CMK (cell line): Measurements from ENCODE around the gene CIB4.

Experiments used
- DNase-seq: peaks from one replicate; pipeline ENCODE4 v3.0.0-alpha.2; 2010; ENCODE audit warnings: low read depth

Gene CIB4

DNA sequence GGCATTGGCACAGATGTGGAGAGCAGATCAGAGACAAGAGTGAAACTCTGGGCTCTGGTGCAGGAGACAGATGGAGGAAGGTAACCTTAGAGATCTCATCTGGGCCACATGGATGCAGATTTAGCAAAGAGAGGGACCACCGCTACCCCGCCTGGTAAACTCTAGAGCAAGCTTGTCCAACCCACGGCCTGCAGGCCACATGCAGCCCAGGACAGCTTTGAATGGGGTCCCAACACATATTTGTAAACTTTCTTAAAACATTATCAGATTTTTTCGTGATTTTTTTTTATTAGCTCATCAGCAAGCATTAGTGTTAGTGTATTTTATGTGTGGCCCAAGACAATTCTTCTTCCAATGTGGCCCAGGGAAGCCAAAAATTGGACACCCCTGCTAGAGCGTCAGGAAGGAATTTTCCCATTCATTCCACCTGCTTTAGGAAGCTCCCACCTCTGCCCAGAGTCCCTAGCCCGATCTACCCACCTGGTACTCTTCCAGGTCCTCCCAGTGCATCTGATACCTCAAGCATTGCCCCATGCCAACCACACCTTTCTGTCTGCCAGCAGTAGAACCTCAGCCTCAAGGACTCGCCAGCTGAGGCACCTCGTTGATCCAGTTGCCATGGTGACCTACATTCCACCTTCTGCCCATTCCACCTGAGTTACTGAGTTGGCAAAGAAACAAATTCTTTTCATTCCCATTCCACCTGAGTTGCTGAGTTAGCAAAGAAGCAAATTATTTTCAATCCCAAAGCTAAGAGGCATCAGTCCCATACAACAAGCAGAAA is at the start of gene CIB4:
TSS of gene CIB4 (minus strand) at position 586 of the 784 bp plus-strand sequence. CDS start at position 534, 52 bp downstream.
- DNase-seq, result no peak

DNA sequence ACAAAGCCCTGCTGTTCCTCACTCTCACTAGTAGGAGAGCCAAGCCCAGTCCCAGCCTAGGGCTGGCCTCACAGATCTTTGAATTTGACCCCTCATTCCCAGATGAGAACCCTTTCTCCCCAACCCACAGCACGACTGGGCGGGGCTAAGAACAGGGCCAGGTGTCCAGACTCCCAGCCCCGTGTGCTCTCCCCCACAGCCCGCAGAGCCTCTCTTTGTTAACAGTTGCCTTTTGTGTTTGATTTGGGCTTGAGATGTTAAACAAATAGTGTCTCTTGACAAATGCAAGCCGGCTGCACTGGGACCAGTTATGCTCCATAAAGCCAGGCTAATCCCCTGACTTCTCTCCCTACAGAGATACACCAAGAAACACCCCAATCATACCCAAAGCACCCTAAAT is 46.6 kb upstream of the CIB4 start:
- no peak for DNase-seq

DNA sequence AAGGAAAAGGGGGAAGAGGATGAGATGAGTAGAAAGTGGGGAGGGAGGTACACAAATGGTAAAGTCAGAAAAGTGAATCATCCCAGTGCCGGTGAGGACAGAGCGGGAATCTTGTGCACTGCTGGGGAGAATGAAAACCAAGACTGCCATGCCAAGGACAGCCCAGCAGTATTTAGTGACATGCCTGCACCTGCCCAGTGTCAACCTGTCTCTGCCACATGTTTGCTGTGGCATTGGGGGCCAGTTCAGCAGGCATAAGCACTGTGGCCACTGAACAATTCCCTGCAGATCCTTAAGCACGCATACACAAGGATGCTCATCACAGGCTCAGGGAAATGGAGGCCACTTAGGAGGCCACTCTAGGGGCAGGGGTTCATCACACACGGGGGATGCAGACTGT is 46.2 kb upstream of the CIB4 start:
- no peak for DNase-seq

DNA sequence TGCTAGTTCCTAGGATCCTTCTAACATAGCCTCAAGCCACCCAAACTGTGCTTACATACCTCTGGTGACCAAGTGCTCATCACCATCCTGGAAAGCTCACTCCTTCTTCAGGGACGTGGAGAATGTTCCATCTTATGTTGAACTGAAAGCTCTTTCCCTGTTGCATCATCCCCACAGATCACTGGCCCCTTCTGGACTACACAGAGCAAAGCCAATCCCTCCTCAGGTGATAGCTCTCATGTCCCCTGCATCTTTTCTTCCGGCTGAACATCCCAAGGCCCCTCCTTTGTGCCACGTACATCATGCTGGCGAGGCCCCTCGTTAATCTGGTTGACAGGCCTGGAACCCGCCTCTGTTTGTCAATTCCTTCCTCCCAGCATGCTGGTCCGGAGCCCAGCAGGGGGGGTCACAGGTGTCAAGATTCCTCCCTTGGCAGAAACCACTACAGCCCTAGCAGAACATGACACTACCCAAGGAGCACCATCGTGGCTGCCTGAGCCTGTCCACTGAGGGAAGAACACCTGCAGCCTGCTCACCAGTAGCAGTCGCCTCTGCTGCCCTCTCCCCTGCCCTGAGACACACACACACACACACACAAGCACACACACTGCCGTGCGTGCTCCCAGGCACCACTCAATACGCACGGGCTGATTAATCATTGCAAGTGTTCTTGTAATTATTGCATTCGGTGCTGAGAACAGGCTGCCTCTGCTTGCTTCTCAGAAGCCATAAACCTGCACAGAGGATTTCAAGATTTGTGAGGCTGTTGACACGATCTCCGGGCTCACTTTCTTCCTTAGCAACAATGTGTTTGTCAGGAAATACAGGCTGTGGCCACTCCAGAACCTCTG is 45.0 kb upstream of the CIB4 start:
- DNase-seq, result no peak

DNA sequence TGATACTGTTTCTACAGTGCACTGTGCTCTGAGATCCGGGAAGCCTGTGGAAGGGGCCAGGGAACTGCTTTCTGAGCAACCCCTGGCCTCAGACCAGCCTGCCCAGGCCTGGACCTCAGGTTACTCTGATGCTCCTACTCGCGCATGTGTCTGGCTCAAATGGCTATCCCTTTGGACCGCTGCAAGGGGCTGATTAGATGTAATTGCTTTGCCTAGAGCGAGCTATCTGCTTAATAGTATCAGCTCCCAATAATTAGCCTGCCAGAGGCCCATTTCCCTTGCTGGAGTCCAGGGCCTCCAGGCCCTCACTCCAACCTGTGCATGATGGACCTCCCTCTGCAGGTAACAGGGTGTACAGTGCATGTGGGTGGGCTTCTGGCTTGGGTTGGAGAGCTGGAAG is 44.2 kb upstream of the CIB4 start:
- DNase-seq, result no peak

DNA sequence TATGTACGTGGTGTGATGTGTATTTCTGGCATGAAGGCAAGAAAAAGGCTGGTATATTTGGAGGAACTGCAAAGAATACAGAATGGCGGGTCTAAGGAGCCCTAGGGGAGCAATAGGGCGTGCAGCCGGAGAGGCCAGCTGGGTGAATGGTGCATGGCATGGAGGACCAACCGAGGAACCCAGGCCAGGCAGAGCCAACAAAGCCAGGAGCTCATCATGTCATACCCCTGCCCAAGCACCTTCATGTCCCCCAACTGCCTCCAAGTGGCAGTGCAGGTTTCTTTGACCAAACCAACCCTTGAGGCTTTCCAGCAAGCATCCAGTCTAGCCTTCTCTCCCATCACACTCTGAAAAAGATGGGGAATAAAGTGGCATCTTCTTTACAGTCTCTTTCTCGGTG is 42.4 kb upstream of the CIB4 start:
- DNase-seq, result no peak

DNA sequence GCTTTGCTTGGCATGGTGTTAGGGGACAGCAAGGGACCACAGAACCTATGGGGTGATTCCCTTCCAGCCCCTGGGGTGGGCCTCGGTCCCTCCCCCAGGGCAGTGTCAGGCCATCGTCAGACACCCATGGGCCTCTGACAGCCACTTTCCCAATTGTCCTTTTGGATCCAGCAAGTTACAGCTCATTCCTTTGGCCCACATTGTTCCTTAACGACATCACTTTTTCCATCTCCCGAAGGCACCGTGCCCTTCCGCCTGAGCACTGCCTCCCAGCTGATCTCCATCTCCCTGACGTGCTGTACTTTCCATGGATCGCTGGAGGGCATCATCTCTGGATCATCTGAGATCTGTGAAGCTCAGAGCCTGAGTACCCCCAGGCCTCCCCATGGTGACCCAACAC is 41.0 kb upstream of the CIB4 start:
- DNase-seq, result no peak

DNA sequence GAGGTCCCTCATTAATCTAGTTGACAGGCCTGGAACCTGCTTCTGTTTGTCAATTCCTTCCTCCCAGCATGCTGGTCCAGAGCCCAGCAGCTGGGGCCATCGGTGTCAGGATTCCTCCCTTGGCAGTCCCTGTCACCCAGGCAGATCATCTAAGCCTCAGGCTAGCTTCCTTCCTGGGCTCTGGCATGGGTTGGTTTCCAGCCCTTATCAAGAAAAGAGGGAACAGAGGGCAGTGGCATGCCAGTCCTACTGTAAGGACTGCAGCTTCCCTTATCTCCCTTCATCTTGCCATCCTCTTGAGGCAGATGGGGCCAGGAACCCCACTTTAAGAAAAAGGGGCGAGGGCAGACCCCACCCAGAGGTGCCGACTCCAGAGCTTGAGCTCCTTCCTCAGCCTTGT is 40.5 kb upstream of the CIB4 start:
- DNase-seq, result no peak

DNA sequence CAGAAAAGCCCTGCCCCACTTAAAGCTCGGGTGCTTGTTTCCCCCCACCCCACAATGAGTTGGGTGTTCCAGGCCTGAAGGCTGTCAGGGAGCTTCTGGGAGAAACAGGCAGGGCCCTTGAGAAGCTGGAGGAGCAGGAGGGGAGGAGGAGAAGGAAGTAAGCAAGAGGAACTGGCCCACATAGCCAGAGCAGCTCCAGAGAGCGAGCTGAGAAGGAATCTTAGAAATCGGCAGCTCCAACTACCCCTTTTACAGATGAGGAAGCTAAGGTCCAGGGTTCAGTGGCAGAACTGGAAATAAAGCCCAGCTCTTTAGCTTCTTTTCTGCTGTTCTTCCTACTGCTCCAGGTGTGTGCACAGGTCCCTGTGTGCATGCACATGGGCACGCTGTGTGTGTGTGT is 38.7 kb upstream of the CIB4 start:
- no peak for DNase-seq

DNA sequence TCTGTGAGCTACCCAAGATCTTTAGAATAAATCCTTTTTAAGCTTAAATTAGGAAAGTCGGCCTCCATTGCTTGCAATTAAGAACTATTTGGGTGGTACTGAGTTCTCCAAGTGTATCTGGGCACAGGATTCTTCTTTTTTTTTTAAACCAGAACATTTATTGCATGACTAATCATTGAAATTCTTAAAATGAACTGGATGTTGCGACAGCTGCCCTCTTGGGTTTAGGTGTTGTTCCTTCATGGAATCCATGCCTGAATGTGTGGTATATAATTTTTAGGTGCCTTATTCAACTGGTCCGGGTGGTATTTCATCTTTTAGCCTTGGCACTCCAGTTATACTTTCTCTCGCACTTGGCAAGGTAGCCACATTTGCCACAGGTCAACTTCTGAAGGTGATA is 36.9 kb upstream of the CIB4 start:
- no peak for DNase-seq

DNA sequence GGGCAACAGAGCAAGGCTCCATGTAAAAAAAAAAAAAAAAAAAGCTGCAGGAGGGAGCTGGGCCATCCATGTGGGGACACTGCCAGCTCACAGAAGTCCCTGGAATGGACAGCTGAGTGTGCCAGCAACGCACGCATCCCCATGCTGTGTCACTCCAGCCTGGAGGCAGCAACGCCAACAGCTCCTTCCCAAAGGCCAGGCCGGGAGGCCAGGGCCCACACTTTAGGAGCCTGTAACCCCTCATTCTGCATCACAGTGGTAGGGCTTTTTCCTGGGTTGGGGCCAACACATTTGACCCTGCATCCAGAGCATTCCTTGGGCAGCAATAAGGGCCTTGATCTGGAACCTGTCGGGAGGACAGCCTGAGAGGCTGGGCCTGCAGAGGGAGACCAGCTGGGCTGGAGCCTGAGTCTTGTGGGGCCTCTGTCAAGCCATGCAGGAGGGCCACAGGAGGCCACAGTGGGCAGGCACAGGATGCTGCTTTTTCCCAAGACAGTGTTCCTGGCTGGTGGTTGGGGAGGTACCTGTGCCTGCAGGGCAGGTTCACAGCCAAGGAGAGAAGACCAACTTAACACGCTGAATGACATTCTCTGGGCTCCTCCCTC is 34.6 kb upstream of the CIB4 start:
- DNase-seq, result no peak

DNA sequence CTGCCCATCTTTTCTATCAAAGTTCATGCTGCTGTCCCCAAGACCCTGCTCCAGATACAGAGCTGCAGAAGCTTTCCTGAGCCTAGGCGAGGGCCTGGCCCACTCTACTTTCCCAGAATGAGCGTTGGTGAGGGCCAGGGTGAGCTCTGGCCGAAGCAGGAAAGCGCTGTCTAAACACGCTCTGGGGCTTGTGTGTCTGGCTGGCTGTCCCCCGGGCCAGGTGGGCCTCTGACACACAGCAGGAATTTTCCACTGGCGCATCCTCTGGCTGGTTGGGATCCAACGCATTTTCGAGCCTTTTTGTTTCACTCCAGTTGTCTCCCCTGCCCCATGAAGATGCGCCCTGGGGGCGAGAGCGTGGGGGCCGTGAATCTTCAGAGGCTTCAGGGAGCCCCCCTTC is 33.6 kb upstream of the CIB4 start:
- DNase-seq, result no peak

DNA sequence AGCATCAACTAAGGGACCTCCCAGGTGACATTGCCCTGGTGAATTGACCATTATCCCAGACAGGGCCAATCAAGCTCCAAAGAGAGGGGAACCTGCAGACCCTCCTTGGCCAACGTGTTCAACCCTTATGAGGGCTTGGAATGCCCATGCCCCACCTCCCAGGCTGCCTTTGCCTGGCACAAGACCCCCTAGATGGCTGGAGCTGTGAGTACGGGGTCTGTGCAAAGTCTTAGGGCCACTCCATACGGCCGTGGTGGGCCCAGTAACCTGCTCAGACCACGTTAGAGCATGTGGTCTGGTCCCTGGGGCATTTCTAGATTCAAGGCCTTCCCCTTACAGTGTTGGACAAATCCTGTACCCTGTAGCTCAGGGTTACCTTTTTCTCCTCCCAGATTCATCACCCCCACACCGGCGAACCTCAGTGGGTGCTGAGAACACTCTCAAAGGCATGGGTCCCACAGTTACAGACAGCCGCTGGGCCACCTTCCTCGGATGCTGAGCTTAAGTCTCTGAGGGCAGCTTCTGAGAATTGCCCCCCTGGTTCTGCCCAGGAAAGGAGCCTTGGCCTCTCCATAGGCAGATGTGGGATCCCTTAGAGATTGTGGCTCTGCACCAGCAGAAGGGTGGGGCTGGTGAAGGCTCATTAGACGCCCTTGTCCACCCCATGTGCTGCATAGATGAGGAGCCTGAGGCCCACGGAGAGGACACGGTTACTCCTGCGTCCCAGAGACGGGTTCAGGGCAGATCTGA is 33.0 kb upstream of the CIB4 start:
- no peak for DNase-seq

DNA sequence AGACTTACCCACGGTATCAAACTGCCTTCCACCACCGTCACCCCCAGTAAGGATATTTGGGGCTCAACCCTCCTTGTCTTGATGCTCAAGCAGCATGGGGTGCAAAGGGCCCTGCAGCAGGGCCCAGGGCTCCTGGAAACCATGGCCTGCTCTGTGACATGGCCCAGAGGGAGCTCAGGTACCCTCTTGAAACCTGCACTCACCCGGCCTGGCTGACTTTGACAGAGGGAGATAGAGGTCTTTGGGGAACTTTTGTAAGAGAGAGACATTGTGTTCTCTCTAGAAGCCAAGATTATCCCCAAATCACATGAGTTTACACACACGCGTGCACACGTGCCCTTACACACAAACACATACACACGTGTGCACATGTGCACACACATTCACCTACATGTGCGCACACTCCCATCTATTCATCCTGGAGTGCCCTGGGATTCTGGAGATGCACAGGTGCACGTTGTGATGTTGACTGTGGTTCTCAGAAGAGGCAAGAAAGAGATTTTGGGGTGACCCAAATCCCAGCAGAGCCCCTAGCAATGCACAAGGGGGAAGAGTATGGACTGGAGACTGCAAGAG is 31.7 kb upstream of the CIB4 start:
- DNase-seq, result no peak

DNA sequence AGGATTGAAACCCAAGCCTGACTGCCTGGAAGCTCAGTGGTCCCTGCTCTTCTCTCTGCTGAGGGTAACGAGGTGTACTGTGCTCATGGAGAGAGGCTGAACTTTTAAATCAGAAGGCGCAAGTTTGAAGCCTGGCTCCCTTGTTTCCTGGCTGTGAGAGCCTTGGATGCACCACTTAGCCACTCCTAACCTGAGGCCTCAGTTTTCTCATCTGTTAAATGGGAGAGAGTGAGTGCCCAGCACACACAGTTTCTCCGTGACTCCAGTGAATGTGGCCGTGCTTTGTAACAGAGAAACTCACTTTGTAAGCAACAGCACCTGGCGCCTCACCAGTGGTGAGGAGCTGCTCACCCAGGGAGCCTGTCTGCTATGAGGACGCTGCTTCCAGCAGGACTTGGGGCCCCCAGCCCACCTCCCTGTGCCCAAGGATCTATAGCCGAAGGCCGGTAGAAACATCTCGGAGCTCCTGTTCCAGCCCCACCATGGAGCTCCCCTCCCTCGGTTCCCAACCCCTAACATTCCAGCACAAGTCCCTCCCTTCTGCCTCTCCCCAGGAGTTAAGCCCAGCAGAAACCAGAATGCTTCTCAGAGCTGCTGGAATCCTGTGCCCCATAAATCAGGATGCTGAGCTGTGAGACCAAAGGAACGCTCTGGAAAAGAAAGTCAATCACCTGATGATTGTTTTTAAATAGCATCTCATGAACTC is 31.1 kb upstream of the CIB4 start:
- no peak for DNase-seq

DNA sequence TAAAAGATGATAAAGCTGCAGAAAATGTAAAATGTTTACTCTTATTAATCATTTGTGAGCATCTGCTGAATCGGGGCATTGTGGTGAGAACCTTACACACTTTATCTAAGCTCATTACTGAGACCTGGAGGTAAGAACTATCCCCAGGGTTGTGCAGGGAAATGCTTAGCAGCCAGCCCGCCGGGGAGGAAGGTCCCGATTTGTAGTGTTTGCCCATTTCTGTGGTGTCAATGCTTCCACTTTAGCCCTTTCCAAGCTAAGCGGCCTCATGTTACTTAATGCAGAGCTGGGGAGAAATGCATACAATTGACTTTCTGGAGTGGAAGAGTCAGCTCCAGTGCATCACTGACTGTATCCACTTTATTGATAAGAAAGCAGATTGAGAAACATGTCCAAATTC is 30.5 kb upstream of the CIB4 start:
- no peak for DNase-seq

DNA sequence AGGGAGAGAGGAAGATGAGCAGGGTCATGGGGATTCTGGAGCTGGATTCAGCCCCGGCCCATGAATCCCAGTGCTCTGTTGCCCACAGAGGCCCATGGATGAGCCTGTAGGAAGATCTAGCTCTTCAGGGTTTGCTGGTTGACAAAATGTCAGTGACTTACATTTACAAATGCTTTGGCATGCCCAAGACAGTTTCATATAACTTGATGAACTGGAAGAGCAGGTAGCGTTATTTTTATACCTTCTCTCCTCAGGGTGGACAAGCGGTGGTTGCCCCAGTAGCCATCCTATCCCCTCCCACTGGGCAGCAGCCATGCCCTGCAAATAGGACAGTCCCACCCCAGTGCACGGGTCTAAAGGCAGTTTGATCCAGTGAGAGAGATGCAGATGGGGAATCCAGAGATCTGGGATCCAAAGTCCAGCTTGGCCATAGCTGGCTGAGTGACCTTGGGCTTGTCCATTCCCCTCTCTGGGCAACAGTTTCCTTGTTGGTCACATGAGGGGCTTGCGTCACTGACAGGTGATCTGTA is 29.8 kb upstream of the CIB4 start:
- DNase-seq, result no peak

DNA sequence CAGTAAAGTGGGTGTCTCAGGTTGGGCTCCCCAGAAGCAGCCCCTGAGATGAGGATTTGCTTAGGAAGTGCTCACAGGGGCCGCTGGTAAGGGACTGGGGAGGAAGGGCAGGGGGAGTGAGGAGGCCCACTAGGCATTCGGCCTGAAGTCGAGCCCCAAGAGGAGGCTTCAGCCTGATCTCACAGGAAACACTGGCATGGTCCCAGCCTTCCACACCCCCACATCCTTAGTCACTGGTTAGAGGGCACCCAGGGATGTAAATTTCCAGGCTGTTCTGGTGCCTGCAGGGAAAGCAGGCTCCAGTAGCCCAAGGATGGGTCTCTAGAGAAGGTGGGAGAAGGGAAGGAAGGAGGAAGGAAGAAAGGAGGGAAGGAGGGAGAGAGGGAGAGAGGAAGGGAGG is 29.0 kb upstream of the CIB4 start:
- DNase-seq, result no peak

DNA sequence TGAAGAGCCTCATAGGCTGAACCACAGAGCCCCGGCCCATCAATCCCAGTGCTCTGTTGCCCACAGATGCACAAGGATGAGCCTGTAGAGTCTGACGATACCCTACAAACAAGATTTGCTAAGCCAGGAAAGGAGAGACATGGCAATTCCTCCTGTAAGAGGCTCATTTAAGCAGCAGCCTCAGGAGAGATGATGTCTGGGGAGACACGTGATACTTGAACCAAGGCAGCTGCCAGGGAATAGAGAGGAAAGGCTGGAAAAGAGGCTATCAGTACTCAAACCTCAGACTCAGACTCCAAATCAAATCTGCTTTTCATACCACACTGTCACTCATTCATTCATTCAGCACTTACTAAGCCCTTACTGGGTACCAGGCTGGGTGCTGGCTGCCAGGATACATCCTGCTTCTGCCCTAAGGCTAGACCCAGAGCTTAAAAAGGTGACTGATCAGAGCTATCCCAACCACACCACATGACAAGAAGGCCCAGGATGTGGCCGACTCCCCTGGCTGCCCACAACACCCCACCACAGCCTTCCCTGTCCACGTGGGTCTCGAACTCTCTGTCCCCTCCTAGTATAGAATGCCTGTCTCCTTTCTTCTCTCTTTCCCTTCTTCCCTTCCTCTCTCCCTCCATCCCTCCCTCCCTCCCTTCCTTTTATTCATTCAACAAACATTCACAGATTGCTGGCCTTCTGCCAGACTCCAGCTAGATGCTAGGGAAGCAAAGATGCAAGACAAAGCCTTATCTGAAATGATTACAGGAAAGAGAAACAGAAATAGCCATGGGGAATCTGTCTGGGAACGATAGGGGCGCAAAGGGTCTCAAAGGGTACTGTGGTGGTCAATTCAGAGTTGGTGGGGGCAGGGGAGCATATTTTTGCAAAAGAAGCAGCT is 27.9 kb upstream of the CIB4 start:
- DNase-seq, result no peak

DNA sequence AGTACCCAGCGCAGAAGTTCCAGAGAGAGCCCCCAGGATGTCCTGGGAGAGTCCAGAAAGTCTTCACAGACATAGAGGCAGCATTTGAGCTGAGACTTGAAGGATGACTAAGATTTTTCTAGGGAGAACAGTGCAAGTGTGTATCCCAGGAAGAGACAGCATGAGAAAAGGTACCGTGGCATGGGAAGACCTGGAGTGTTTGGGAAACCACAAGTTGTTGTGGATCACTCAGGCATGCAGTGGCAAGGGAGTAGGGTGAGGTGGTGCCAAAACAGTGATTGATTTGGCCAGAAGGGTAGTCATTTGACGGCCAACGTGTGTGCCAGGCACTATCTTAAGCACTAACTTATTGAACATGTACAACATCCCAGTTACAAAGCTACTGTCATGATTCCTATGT is 26.9 kb upstream of the CIB4 start:
- DNase-seq, result no peak
